Endothelial cell of umbilical vein (primary cell): Measurements from ENCODE around the gene NIPA2. TPM values are rescaled to one million over a fixed set of nuclear protein-coding genes. Genes with fewer than 3 reads are reported as not detected.

ENCODE experiments used
- BruUV-seq: library from RNA; stranded (reverse); fragments of 400-500 nt; replicated peaks from 2 replicates; lab custom pipeline; 2021; lab: Mats Ljungman, UMichigan
- CTCF ChIA-PET: fragments of 300-600, 350-600 bp; sonication (Branson Sonifier 250); formaldehyde crosslinking; loops from one replicate; lab custom pipeline; 2021; ENCODE audit warnings: antibody characterized with exemption, inconsistent platforms; lab: Charles Lee
- POLR2A ChIA-PET: fragments of 300-600, 350-600 bp; sonication (Branson Sonifier 250); formaldehyde crosslinking; loops from one replicate; lab custom pipeline; 2021; ENCODE audit warnings: antibody characterized with exemption, inconsistent platforms; lab: Charles Lee
- DNase-seq: peaks from one replicate; pipeline ENCODE4 v3.0.0-alpha.2; 2011; ENCODE audit warnings: low read depth, low spot score
- FAIRE-seq: peaks from 2 replicates; lab custom pipeline; 2011; peaks lifted over from hg19 to GRCh38; lab: Jason Lieb, UNC
- H2AFZ ChIP-seq: 2 replicates; pipeline ENCODE4 v1.6.0; 2012; ENCODE audit warnings: low read depth, low read length, control low read depth, inconsistent platforms
- H3K27ac ChIP-seq: 2 replicates; pipeline ENCODE4 v1.5.1; 2011; ENCODE audit warnings: low read depth, mild to moderate bottlenecking, control low read depth, low read length, moderate library complexity; ENCODE audit not compliant: insufficient read depth
- H3K27me3 ChIP-seq, 2 experiments: 2 replicates each; pipeline versions ENCODE4 v1.6.0 to v1.6.1; 2011; ENCODE audit warnings: low read length in 2 of 2, mixed read lengths in 1 of 2; ENCODE audit not compliant: control insufficient read depth in 2 of 2, insufficient read depth in 2 of 2
- H3K36me3 ChIP-seq, 2 experiments: 2 replicates in 1 of 2; 3 replicates in 1 of 2; pipeline ENCODE4 v1.5.1; 2011; ENCODE audit warnings: low read length in 2 of 2, mild to moderate bottlenecking in 1 of 2, moderate library complexity in 1 of 2; ENCODE audit not compliant: control insufficient read depth in 2 of 2, insufficient read depth in 2 of 2; ENCODE audit errors: extremely low read depth in 1 of 2
- H3K4me1 ChIP-seq: 3 replicates; pipeline ENCODE4 v1.5.1; 2011; ENCODE audit warnings: mild to moderate bottlenecking, low read length; ENCODE audit not compliant: control insufficient read depth, insufficient read depth; ENCODE audit errors: extremely low read depth
- H3K4me2 ChIP-seq: 2 replicates; pipeline ENCODE4 v1.6.1; 2011; ENCODE audit warnings: low read length, control low read depth, mixed read lengths; ENCODE audit not compliant: insufficient read depth
- H3K4me3 ChIP-seq, 3 experiments: fragments of 200-600 bp in 1 of 3; sonication (generic), shearing (Covaris generic) in 1 of 3; replicated peaks in 1 of 3; 2 replicates each; pipeline ENCODE4 v1.5.1; 2011 to 2016; ENCODE audit warnings: control low read depth in 3 of 3, low read length in 3 of 3, mild to moderate bottlenecking in 2 of 3, inconsistent platforms in 1 of 3, low read depth in 1 of 3, moderate library complexity in 1 of 3; ENCODE audit not compliant: insufficient read depth in 1 of 3
- H3K79me2 ChIP-seq: 2 replicates; pipeline ENCODE4 v1.6.0; 2012; ENCODE audit warnings: low read length, inconsistent platforms; ENCODE audit not compliant: control insufficient read depth, insufficient read depth
- H3K9ac ChIP-seq: replicated peaks from 2 replicates; pipeline ENCODE3; 2011; ENCODE audit warnings: low read length, control low read depth; ENCODE audit not compliant: insufficient read depth; ENCODE audit errors: extremely low read depth
- H3K9me1 ChIP-seq: replicated peaks from 3 replicates; pipeline ENCODE4 v1.6.0; 2011; ENCODE audit warnings: mild to moderate bottlenecking, low read length; ENCODE audit not compliant: control insufficient read depth, insufficient read depth; ENCODE audit errors: extremely low read depth
- H3K9me3 ChIP-seq: replicated peaks from 2 replicates; pipeline ENCODE4 v1.5.1; 2012; ENCODE audit warnings: low read length, inconsistent platforms; ENCODE audit not compliant: control insufficient read depth, insufficient read depth
- H4K20me1 ChIP-seq: replicated peaks from 2 replicates; pipeline ENCODE3; 2011; ENCODE audit warnings: mild to moderate bottlenecking, low read length; ENCODE audit not compliant: control insufficient read depth, insufficient read depth; ENCODE audit errors: extremely low read depth
- CTCF ChIP-seq, 2 donors: IDR thresholded peaks; 1 replicate in 1 of 2; 2 replicates in 1 of 2; pipeline ENCODE4 v1.5.1; 2011; ENCODE audit warnings: low read length in 2 of 2, mild to moderate bottlenecking in 2 of 2, moderate library complexity in 2 of 2, control low read depth in 1 of 2, inconsistent platforms in 1 of 2, low read depth in 1 of 2; ENCODE audit not compliant: insufficient read depth in 1 of 2; ENCODE audit errors: extremely low read depth in 1 of 2
- EZH2 ChIP-seq: IDR thresholded peaks from 2 replicates; pipeline ENCODE4 v1.6.1; 2012; ENCODE audit warnings: borderline replicate concordance, low read depth, mild to moderate bottlenecking, moderate library complexity, low read length, inconsistent platforms; ENCODE audit not compliant: severe bottlenecking
- GATA2 ChIP-seq: IDR thresholded peaks from 2 replicates; pipeline ENCODE4 v1.7.0; 2011; ENCODE audit warnings: low read depth, mild to moderate bottlenecking, moderate library complexity, mixed read lengths, low read length; ENCODE audit not compliant: insufficient read length, insufficient read depth
- JUN ChIP-seq: IDR thresholded peaks from 2 replicates; pipeline ENCODE4 v1.6.1; 2011; ENCODE audit warnings: borderline replicate concordance, low read depth; ENCODE audit not compliant: insufficient read length, insufficient read depth
- MYC ChIP-seq: IDR thresholded peaks from one replicate; pipeline ENCODE4 v1.6.1; 2011; ENCODE audit warnings: mild to moderate bottlenecking, low read depth, low read length
- POLR2A ChIP-seq: IDR thresholded peaks from 2 replicates; pipeline ENCODE4 v1.6.1; 2012; ENCODE audit warnings: low read depth, mild to moderate bottlenecking, control low read depth, low read length
- POLR2AphosphoS5 ChIP-seq: IDR thresholded peaks from 2 replicates; pipeline ENCODE4 v1.6.1; 2012; ENCODE audit warnings: low read depth, mild to moderate bottlenecking, control low read depth, low read length, moderate library complexity; ENCODE audit not compliant: insufficient read depth
- dilution Hi-C: fragments of 300-500 bp; cut with MboI; formaldehyde crosslinking; loops from one replicate; pipeline ENCODE4 v1.15.0; 2019; ENCODE audit warnings: low sequenced_read_pairs; ENCODE audit not compliant: extremely low pct_ligation_motif_present
- intact Hi-C: fragments of 100-400 bp; cut with micrococcal nuclease; formaldehyde crosslinking; loops from one replicate; pipeline ENCODE4 v1.10.0; 2022
- polyA plus RNA-seq, 4 experiments: library from polyadenylated mRNA; depleted of rRNA in 3 of 4; stranded (reverse) in 3 of 4; unstranded in 1 of 4; fragments of >200 nt; gene quantifications; 2 replicates each; pipeline versions ENCODE4 v1.2.1 to v1.2.3, GENCODE V29; 2011 to 2012; ENCODE audit warnings: missing spikeins in 1 of 4
- total RNA-seq: library from RNA; stranded (reverse); gene quantifications from 2 replicates; pipeline ENCODE4 v1.2.3, GENCODE V29; 2021
- TF ChIP-seq, protein P1 (sequence below): IDR thresholded peaks from 2 replicates; pipeline ENCODE4 v1.6.1; 2011; ENCODE audit not compliant: insufficient read depth, insufficient read length

The NIPA2 gene
- total and polyA plus RNA-seq, 2 donors (not counting 3 experiments of a cell fraction or from before 2014, with no cell fraction given), result 55.2 to 75.7 TPM

- POLR2A ChIA-PET, result no interaction called here
- intact Hi-C loops, result no loop called here
- CTCF ChIA-PET, result no interaction called here
- H3K4me2 ChIP-seq, result no peak overlapping the region
- peaks cover 93% of the 10 kb centered on the region for H3K79me2 ChIP-seq
- DNase-seq, result no peak
- no peak for TF ChIP-seq MYC
- TF ChIP-seq GATA2, result no peak
- TF ChIP-seq, protein P1, sequence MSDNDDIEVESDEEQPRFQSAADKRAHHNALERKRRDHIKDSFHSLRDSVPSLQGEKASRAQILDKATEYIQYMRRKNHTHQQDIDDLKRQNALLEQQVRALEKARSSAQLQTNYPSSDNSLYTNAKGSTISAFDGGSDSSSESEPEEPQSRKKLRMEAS, result no peak
- TF ChIP-seq CTCF (IDR thresholded peaks at IDR 0.05; ENCODE audit: extremely low read depth in 1 of 2, insufficient read depth in 1 of 2, low read depth in 1 of 2, low read length in 2 of 2), result no peak
- no peak for TF ChIP-seq EZH2
- no peak for TF ChIP-seq JUN
- no peak for TF ChIP-seq POLR2A
- no peak for TF ChIP-seq POLR2AphosphoS5
- peaks cover 4% of the 10 kb centered on the region for H4K20me1 ChIP-seq
- H3K4me3 ChIP-seq, result no peak overlapping the region
- no peak overlapping the region for H3K27ac ChIP-seq
- H3K9ac ChIP-seq, result no peak overlapping the region
- H3K27me3 ChIP-seq, result no peaks in the 10 kb centered on the region
- no peaks in the 10 kb centered on the region for H3K9me1 ChIP-seq
- BruUV-seq, result no TSS peak
- no peak overlapping the region for H2AFZ ChIP-seq
- peaks cover 12% of the 10 kb centered on the region for H3K4me1 ChIP-seq
- H3K9me3 ChIP-seq, result no peaks in the 10 kb centered on the region
- dilution Hi-C loops, result no loop called here
- H3K36me3 ChIP-seq, result peaks cover 5 to 7% of the 10 kb centered on the region in 2 experiments
- no peak for FAIRE-seq
These were observed 6.2 kb downstream of the NIPA2 start for GRCh38 chr15:22844421-22845288.
